ENCODE results near the gene COL15A1.
A peak's percentile ranks its signal among the peaks of the same experiment; 100 is the strongest.

COL15A1 gene

GRCh38 chr9:98995971-98996504 lies 52.3 kb downstream of the COL15A1 start:
- TF ChIP-seq POLR2AphosphoS5 (IDR thresholded peaks at IDR 0.05; ENCODE audit: low read depth, low read length), result no peak
- TF ChIP-seq SIN3A (IDR thresholded peaks at IDR 0.05; ENCODE audit: borderline replicate concordance, insufficient read depth, low read length), result no peak
- no peak for TF ChIP-seq REST (IDR thresholded peaks at IDR 0.05; ENCODE audit: insufficient read depth in 1 of 2, low read depth in 2 of 2, low read length in 2 of 2)
- TF ChIP-seq TAF1 (IDR thresholded peaks at IDR 0.05; ENCODE audit: borderline replicate concordance, insufficient read depth, low read length), result no peak
- no peak for TF ChIP-seq FOXP2 (optimal IDR thresholded peaks at IDR 0.05; ENCODE audit: borderline replicate concordance, extremely low read depth, extremely low read length, insufficient read depth)

GRCh38 chr9:98997604-98998003 lies 53.9 kb downstream of the COL15A1 start:
- TF ChIP-seq TAF1 (IDR thresholded peaks at IDR 0.05; ENCODE audit: borderline replicate concordance, insufficient read depth, low read length) (no peak), REST (IDR thresholded peaks at IDR 0.05; ENCODE audit: insufficient read depth in 1 of 2, low read depth in 2 of 2, low read length in 2 of 2) (no peak), SIN3A (IDR thresholded peaks at IDR 0.05; ENCODE audit: borderline replicate concordance, insufficient read depth, low read length) (no peak)

GRCh38 chr9:98998441-98999151 lies 54.9 kb downstream of the COL15A1 start:
- no peak for TF ChIP-seq TAF1 (IDR thresholded peaks at IDR 0.05; ENCODE audit: borderline replicate concordance, insufficient read depth, low read length)
- no peak for TF ChIP-seq REST (IDR thresholded peaks at IDR 0.05; ENCODE audit: insufficient read depth in 1 of 2, low read depth in 2 of 2, low read length in 2 of 2)
- no peak for TF ChIP-seq SIN3A (IDR thresholded peaks at IDR 0.05; ENCODE audit: borderline replicate concordance, insufficient read depth, low read length)
- TF ChIP-seq POLR2AphosphoS5 (IDR thresholded peaks at IDR 0.05; ENCODE audit: low read depth, low read length), result no peak
- peak; percentile 11 for TF ChIP-seq FOXP2 (optimal IDR thresholded peaks at IDR 0.05; ENCODE audit: borderline replicate concordance, extremely low read depth, extremely low read length, insufficient read depth)

- TF ChIP-seq FOXP2 (optimal IDR thresholded peaks at IDR 0.05; ENCODE audit: borderline replicate concordance, extremely low read depth, extremely low read length, insufficient read depth), result peak; percentile 1
- no peak for TF ChIP-seq SIN3A (IDR thresholded peaks at IDR 0.05; ENCODE audit: borderline replicate concordance, insufficient read depth, low read length)
- TF ChIP-seq REST (IDR thresholded peaks at IDR 0.05; ENCODE audit: insufficient read depth in 1 of 2, low read depth in 2 of 2, low read length in 2 of 2), result no peak
These were observed 55.4 kb downstream of the COL15A1 start for GRCh38 chr9:98999152-98999525.
